HG02610 (cell line): ENCODE results near the gene CUTA.

Experiments
- ATAC-seq: cut with Tn5 transposase; IDR thresholded peaks from one replicate; pipeline ENCODE4 v1.9.1; 2021; ENCODE audit warnings: mild to moderate bottlenecking, moderate library complexity; ENCODE audit not compliant: unreplicated experiment

Gene CUTA

DNA sequence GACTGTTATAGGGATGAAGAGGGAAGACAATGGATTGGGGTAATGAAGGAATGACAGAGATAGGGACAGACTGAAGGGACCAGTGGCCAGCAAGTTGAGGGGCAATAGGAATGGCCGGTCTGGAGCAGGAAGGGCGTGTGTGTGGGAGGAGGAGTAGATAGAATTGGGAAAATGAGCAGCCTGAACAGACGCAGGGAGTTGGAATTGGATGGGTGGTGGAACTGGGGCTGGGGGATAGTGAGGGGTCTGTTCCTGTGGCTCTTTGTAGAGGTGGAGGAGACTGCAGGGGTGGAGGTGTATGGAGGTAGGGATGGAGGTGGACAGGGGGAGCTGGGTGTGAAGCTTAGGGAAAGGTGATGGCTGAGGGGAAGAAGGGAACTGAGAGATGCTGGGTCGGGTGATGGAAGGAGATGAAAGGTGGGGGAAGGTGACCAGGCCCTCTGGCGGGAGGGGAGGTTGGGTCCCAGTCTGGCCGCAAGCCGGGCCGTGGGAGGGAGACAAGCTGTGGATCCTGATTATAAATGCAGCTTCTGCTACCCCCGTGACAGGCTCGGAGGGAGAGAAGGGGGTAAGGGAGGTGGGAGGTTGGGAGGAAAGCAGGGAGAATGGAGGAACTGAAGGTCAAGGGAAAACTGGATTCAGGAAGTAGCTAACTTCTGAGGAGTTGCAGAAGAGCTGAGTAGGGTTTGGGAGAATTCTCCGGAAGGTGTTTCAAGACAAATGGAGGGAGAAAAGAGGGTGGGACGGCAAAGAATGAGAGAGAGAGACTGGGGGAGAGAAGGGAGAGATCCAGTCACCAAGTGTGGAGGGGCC lies 7.2 kb upstream of the CUTA start:
- no peak for ATAC-seq

DNA sequence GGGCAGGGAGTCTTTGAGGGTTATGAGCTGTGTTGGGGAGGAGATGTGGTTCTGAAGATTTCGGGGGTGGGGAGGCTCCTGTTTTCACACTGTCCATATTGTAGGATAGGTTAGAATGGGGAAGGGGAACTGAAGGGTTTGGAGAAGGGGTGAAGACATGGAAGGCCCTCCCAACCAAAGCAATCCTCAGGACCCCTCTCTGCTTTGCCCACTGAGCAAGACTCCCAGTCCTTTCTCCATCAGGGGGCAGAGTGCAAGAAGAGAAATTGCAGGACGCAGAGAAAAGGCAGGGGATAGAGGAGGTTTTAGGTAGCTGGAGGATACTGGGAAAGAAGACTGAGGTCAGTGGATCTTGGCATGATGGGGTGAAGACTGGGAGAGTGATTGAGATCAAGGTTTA lies 5.9 kb upstream of the CUTA start:
- no peak for ATAC-seq

DNA sequence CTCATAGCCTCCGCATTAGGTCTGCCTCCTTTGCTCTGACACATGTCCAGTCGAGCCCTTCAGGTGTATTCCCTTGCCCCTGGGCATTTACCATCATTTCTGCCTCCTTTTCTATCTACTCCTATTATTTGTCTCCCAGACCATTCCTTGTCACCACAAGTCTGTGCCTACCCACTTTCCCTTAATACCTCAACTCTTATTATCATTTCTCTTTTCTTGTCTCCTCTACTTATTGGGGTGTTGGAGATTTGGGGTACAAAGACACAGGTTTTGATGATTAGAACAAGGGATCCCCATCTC lies 3.4 kb upstream of the CUTA start:
- ATAC-seq, result no peak

DNA sequence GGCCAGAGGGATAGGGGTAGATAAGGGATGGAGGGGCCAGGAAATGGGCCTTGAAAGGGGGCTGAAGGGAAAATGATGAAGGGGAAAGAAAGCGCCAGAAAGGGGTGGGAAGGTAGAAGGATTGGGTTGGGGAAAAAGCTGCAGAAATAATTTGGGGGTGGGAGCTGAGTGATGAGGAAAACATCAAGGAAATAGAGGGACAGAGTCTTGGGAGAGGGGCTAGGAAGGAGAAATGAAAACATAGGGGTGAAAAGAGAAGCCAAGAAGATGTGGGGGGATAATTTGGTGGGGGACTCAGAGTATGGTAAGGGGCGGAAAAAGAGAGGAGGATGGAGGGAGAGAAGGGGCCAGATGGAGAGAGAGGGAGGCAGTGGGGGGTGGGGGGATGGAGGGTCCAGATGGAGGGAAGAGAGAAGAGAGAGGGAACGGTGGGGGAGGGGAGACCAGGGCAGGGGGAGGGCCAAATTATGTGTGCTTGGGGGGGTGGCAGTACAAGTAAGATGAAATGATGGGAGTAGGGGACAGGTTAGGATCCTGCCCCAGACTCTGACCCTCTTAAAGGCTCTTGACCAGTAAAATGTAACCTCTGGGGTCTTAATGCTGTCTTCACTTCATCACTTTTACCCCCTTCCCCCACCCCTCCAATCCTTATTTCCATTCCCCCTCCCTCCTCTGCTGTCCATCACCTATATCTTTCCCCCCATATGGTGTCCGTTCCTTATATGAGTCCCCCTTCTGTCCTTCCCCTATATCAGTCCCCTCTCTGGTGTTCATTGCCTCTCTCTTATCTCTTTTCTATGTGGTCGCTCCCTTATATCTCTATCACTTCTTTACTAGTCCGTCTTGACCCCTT lies 2.8 kb upstream of the CUTA start:
- ATAC-seq, result no peak

DNA sequence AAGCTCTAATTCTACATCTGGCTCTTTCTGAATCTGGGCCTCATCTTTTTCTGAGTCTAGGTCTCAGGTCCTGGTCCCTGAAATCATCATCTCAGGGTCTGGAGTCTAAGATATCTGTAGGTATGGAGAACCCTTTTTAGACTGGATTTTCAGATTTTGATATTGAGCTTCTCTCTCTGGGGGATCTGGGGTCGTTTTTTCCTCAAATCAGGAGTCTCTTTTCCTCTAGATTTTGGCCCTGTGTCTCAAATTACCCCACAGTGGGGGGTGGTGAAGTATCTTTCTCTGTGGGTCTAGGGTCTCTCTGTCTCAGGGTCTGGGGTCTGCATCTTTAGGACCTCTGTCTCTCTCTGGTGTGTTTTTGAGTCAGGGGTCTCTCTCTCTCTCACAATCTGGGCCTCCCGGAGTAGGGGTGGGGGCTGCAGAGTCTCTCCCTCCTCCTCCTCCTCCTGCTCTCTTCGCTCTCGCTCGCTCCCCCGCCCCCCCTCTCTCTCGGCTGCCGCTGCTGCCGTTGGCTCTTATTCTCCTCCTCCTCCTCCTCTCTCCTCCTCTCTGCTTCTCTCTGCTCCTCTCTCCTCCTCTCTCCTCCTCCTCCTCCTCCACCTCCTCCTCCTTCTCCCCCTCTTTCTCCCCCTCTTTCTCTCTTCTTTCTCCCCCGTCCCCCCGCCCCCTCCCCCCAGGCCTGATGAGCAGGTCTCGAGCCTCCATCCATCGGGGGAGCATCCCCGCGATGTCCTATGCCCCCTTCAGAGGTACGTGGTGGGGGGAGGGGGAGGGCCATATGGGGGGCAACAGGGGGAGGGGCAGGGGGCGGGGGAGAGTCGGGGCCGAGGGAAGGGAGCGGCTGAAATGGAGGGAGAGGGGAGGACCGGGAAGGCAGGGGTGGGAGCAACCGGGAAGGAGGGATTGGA lies 1.9 kb upstream of the CUTA start, which contains the start of gene SYNGAP1:
Gene SYNGAP1, plus strand, starts transcription at position 486 of the 911 bp plus-strand sequence. Its CDS starts 200 bp downstream, at position 686.
- ATAC-seq, result no peak

DNA sequence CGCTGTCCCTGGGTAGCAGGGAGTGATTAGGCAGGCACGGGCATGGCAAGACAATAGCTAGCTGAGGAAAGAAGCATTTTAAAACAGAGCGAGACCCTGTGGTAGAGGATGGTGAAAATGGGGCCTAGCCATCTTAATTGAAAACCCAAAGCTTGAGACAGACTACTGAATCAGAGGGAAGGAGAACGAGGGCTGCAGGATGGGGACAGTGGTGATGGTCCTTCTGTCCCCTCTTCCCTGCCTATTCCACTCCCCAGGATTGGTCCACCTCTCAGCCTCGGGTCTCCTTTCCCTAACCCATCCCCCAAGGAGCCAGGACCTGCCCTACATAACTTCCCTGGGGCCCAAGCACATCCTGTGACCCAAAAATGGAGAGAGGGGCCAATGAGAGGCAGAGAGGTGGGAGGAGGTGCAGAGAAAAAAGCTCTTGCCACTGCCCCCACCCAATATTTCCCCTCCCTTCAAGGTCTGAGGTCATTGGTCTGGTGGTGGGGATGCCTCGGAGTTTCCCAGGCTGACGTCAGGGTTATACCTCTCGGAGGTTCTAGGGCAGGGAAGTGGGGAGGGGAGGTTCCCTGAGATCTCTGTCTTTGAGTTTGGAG lies 884 bp upstream of the CUTA start:
- ATAC-seq, result no peak

DNA sequence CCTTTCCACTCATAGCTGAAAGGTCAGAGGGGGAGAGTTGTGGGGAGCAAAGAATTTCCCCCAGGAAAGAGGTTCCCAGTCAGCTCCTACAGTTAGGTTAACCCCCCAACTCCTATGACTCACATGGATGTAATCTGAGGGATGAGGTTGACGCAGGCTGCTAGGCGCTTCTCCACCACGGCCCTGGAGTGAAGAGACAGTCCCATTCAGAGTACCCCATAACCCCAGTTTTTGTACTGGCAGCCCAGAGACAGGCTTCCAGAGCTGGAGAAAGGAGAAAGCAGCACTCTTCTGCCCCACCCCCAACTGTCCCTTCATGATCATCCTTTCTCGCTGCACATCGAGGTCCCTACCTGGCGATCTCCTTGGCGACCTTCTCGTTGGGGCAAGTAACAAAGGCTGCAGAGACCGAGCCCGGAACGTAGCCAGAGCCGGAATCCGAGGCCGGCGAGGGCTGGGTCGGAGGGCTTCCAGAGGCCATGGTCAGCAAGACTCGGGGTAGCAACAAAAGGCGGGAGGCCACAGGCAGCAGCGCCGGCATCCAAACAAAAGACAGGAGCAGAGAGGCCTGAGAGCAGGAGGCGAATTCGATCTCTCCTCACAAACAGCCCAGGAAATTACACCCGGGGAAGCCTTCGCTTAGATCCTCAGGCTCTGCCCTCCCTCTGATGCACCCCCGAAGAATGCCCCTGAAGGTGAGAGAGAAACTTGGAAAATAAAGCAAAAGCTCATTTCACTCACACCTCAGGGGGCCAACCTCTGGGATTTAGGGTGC lies 592 bp downstream of the CUTA start:
- no peak for ATAC-seq

DNA sequence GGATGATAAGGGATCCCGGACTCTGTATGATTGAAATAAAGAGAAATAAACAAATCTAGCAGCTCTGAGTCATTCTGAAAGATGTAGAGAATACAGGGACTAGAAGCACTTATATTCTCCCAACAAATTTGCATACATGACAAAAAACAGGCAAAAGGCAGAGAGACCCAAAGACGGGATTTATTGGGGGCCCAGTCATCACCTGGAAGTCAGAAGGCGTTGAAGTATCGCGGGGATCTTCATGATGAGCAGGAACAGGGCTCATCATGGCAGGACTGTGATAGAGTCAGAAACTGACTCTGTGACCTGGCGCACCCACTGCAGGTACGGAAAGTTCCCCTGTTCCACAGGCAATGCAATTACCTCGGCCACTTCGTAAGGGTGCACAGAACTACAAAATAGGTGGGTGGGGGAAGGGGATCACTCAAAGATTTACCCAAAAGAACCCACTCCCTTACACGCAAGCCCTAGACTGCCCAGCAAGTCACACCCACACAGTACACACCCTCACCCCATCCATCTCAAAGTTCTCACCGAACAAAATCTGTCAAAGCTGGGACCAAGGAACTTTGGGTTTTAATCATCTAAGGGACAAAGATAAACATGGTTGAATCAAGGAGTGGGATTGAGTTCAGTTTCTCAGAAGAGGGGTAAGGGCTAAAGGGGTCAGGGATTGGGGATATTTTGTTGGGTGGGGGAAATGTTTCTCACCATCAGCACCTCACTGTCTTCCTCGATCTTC lies 1.4 kb downstream of the CUTA start:
- ATAC-seq, result no peak

DNA sequence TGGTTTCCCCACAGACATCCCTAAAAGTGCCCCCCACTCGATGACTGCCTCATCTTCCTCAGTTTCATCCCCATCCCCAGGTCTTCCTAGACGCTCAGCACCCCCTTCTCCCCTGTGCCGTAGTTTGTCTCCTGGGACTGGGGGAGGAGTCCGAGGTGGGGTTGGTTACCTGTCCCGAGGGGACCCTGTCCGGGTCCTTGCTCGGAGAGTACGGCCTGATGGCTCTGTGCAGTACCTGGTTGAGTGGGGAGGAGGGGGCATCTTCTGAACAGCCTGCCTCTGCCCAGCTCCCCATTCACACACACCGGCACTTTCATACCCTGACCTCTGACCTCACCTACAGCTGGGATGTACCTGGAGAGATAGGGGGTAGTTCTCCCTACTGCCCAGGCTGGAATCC lies 2.1 kb downstream of the CUTA start:
- no peak for ATAC-seq

DNA sequence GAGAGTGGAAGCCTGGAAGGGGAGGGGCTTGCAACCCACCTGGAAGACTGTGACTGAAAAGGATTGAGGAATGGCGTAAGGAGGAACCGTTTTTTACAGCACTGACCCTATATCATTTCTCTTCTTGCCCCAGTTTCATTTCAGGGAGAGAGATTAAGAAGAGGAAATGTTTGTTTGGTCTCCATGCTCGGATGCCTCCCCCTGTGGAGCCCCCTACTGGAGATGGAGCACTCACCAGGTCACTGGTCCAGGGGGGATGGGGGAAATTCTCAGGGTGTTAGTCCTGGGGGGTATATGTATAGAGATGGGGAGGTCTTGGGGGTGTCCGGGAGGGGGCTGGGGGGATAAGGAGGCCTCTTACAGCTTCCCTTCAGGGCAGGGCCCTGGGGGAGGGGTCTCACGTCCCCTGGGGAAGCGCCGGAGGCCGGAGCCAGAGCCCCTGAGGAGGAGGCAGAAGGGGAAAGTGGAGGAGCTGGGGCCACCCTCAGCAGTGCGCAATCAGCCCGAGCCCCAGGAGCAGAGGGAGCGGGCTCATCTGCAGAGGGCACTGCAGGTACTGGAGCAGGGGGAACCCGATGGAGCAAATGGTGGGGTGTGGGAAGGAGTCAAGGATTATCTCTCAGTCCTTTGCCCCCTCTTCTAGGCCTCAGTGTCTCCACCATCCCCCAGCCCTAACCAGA lies 3.2 kb downstream of the CUTA start:
- no peak for ATAC-seq

DNA sequence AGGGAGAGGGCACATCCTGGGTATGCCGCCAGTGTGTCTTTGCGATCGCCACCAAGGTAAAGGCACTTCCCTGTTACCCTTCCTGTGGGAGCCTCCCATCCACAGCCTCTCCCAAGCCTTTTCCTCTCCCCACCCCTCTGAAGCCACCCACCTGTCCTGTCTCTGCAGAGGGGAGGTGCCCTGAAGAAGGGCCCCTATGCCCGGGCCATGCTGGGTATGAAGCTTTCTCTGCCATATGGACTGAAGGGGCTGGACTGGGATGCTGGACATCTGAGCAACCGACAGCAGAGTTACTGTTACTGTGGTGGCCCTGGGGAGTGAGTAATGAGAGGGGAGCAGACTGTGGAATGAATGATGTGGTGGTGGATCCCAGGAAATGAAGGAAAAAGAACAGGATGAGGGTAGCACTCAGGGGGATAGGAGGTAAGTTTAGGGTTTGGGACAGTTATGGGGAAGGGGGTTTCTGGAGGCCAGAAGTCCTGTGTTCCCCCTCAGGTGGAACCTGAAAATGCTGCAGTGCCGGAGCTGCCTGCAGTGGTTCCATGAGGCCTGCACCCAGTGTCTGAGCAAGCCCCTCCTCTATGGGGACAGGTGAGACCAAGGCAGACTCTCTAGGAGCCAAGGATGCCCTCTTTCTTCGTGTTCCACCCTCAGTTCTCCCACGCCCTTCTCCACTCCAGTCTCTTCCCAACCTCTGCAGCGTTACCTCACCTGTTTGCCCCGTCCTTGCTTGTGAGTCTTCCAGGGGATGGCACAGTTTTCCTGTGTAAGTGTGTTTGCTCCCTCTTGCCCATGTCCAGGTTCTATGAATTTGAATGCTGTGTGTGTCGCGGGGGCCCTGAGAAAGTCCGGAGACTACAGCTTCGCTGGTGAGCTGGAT lies 4.4 kb downstream of the CUTA start:
- no peak for ATAC-seq

DNA sequence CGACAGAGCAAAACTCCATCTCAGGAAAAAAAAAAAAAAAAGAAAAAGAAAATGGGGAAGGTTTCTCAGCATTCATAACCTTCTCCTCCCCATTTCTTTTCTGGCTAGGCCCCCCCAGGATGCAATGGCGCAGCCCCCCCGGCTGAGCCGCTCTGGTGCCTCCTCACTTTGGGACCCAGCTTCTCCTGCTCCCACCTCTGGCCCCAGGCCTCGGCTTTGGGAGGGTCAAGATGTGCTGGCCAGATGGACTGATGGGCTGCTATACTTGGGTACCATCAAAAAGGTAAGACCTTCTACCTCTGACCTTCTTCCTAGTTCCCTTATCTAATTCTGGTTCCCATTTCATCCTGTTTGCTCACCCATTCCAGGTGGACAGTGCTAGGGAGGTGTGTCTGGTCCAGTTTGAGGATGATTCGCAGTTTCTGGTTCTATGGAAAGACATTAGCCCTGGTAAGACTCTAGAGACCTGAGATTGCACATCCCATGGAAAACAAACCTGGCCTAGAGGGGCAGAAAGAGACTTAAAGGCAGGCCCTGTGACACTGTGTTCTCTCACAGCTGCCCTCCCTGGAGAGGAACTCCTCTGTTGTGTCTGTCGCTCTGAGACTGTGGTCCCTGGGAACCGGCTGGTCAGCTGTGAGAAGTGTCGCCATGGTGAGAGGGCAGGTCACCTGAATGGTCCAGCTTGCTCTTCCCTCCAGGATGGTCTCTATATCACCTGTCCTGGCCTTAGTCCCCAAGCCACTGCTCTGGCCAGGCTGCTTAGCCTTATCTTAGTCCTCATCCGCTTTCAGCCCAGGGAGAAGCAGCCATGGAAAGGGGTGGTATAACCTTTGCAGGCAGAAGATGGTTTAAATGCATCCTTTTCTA lies 5.5 kb downstream of the CUTA start:
- ATAC-seq, result no peak

DNA sequence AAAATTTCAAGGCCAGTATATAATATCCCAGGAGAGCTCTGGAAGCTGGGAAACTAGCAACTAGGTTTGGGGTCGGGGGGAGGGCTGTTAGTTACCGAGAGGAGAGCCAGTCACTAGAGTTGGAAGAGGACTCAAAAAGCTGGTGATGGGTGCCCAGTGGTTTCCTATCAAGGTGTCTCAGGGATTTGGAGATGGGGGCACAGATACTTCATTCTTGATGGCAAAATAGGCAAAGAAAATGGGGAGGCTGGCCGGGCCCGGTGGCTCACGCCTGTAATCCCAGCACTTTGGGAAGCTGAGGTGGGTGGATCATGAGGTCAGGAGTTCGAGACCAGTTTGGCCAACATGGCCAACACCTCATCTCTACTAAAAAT lies 6.3 kb downstream of the CUTA start:
- ATAC-seq, result no peak

DNA sequence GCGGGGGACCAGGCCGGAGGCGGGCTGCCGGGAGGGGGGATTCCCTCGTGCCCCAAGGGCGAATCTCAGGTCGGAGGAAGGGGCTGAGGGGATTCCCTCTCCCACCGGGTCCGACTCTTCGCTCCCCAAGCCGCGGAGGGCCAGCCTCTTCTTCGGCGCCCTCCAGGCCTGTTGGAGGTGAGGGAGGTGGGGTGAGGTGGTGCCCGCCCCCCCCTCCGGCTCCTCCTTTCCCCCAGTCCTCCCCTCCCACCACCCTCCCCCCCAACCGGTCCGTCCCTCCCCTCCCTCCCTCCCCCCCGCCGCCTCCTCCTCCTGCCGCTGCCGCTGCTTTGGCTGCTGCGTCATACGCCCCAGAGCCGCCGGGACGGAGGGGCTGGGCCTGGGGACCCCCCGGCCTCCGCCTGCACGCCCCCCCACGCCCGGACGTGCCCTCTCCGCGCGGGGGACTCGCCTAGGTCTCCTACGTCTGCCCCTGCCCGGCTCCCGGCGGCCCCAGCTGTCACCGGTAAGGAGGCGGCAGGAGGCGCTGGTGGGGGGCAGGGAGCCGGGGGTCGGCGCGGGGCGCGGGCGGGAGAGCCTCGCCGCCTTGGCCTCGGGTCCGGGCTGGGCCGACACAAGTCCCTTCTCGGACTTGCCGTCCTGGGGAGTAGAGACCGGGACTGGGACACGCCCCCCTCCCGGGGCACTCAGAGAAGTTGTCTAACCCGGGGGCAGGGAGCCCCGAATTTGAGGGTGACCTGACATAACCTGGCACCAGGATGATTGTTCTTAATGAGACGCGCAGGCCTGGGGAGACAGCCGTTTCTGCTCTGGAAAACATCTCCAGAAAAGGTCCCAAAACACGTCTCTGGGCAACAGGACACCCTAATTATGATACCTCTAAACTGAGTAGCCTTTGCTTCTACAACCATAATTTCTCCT lies 6.9 kb downstream of the CUTA start, which contains the start of gene PHF1:
Gene PHF1, plus strand, starts transcription at position 304 of the 921 bp plus-strand sequence. CDS start 1,250 bp downstream, outside the sequence.
- peak; percentile 31 for ATAC-seq

DNA sequence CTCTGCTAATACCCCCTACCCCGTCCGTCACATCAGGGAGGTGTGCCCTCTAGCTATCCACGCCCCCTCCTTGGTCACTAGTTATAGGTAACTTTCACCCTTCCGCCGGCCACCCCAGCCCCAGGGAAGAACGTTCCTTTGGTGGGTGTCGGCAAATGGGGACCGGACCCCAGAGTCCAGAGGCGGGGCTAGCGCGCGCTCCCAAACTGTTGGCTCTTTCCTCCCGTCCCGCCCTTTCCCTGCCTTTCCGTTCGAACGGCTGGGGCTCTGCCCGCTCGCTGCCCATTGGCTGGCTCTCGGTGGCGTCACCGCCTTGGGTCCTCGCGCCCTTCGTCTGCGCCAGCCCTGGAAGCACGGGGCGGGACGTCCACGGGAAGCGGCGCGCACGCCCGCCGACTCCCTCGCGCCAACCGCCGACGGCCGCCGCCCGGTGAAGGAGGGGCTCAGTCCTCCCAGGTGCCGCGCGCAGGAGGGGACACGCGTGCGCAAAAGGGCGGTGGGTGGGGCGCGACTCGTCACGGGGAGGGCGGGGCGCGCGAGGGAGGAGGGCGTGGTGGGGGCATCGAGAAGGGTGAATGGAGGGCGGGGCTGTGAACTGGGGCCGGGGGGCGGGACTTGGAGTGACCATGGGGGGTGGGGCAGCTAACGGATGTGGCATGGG lies 7.7 kb downstream of the CUTA start:
- ATAC-seq, result peak; percentile 87
